ENCODE data around the gene STRC. TPM values are rescaled to one million over a fixed set of nuclear protein-coding genes. Genes with fewer than 3 reads are reported as not detected.

STRC gene
- total RNA-seq, result under 0.01 TPM in 1 of 2 replicates, not detected in the other

DNA sequence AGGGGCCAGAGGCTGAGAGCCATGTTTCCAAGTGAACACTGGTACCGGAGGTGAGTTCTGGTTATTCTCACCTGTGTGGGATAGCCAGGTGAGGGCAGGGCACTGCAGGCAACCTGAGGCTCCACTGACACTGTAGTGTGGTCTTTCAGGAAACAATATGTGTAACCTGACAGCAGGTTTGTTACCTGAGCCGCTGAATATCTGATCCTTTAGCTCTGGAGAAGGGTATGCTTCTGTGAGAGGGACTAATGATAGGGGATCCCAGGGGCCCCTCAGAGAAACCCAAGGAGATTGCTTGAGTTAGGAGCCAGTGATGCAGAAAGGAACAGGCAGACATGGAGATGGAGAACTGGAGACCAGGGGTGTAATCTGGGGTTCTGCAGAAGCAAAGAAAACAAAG is at the start of gene STRC:
STRC (minus strand) TSS at position 101 of the 400 bp plus-strand sequence; CDS start at position 23, 78 bp downstream.

DNA sequence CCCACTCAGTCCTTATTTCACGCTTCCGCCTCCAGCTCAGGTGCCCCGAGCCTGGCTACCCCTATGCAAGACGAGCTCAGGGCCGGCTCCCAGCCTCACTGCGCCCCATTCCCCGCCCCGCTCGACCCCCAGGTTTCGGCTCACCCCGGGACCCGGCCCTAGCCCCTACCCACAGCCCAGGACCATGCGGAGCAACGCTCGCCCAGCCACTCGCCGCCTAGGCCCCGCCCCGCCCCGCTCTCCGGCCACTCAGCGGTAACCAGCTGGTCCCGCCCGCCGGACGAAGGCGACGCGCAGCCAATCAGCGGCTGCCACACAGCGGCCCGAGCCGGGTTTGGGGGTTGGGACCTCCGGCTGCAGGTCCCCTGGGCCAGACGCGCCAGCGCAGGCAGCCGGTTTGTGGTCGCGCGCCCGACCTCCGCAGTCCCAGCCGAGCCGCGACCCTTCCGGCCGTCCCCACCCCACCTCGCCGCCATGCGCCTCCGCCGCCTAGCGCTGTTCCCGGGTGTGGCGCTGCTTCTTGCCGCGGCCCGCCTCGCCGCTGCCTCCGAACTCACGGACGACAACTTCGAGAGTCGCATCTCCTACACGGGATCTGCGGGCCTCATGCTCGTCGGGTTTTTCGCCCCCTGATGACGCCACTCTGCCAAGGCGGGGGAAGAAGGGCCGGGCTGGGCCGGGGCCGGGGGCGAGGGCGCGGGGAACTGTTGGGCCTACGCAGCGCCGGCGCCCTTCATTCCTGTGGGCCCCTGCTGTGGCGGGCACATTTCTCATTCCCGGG is 30.2 kb upstream of the STRC start, which contains the start of gene CATSPER2:
CATSPER2 (minus strand) TSS at position 196 of the 781 bp plus-strand sequence. CDS start 783 bp downstream, outside the sequence.

DNA sequence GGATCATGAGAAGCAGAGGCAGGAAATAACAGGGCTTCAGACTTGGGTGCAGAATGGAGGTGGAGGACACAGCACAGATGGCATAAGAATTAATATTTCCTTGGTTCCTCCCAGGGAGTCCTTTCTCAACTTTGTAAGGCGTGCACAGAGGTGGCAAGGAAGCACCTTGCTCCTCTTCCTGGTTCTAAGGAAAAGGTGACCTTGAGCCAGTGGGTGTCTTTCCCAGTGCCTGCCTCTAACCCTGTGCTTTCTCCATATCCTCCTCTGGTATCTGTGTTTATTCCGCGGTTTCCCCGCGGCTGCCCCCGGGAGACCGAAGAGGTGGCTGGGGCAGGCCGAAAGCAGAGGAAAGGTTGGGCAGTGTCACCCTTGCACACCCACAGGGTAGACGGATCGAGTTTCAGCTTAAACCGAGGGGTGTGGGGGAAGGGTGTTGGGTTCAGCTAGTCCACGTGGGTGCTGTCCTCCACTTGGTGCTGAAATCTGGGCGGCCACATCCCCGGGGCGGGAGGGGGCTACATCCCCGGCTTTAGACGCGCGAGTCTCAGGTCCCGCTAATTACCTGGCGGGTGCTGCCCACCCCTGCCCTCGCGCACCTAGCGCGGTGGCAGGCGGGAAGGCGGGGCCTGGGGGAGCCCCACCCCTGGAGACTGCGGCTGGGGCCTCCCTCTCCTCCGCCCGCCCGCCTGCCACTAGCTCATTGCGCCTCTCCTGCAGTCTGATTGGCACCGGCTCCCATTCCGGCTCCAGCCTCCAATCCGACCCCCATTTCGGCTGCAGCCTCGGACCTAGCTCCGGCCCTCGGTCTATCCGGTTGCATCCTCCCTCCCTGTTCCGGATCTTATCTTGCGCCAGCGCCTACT is 25.0 kb downstream of the STRC start, which contains the start of gene CKMT1B:
CKMT1B (plus strand) TSS at position 700 of the 863 bp plus-strand sequence. CDS start 192 bp downstream, outside the sequence.

GRCh38 chr15:43589778-43590466 is 28.7 kb downstream of the STRC start, which contains the start of gene PPIP5K1:
TSS of gene PPIP5K1 (minus strand) at chr15:43590208. CDS start at chr15:43584504, 5,704 bp downstream.

Other genes with a start within 250 kb of the STRC start
- gene ZSCAN29, start 247.8 kb downstream of the STRC start, total RNA-seq, result 16.1 and 17.3 TPM in 2 replicates
- gene TUBGCP4, start 247.7 kb downstream of the STRC start, total RNA-seq, result 9.5 and 10.0 TPM in 2 replicates
- gene TP53BP1, start 125.6 kb downstream of the STRC start, total RNA-seq, result 68.0 and 71.2 TPM in 2 replicates
- gene MAP1A, start 101.2 kb downstream of the STRC start, total RNA-seq, result 35.8 and 49.3 TPM in 2 replicates
- gene PPIP5K1, start 28.6 kb downstream of the STRC start, total RNA-seq, result 18.8 and 27.0 TPM in 2 replicates
- not detected in 2 replicates for gene CKMT1B, start 24.8 kb downstream of the STRC start, total RNA-seq
- gene CATSPER2, start 30.0 kb upstream of the STRC start, total RNA-seq, result 0.53 and 0.75 TPM in 2 replicates
- gene CKMT1A, start 75.1 kb upstream of the STRC start, total RNA-seq, result not detected in 2 replicates
- gene PDIA3, start 127.6 kb upstream of the STRC start, total RNA-seq, result 121 and 256 TPM in 2 replicates
- gene ELL3, start 158.2 kb upstream of the STRC start, total RNA-seq, result 2.4 and 3.4 TPM in 2 replicates
- 436 and 473 TPM in 2 replicates for gene SERF2, start 173.5 kb upstream of the STRC start, total RNA-seq
- gene SERINC4, start 181.4 kb upstream of the STRC start, total RNA-seq, result under 0.01 and 0.06 TPM in 2 replicates
- 4.8 and 8.2 TPM in 2 replicates for gene HYPK, start 181.8 kb upstream of the STRC start, total RNA-seq
- gene MFAP1, start 205.9 kb upstream of the STRC start, total RNA-seq, result 26.2 and 28.4 TPM in 2 replicates
- 12.7 and 20.5 TPM in 2 replicates for gene WDR76, start 208.2 kb upstream of the STRC start, total RNA-seq